Fibroblast of lung (primary cell): ENCODE measurements around the gene CEMIP. TPM values are rescaled to one million over a fixed set of nuclear protein-coding genes. Genes with fewer than 3 reads are reported as not detected.

ENCODE experiments used
- DNase-seq, 2 donors: peaks; one replicate each; pipeline versions ENCODE4 v3.0.0 to v3.0.0-alpha.2; 2010; ENCODE audit warnings: low read depth in 2 of 2
- H2AFZ ChIP-seq: 2 replicates; pipeline ENCODE4 v1.5.1; 2012; ENCODE audit warnings: low read length, control low read depth, inconsistent platforms
- H3K27ac ChIP-seq: 2 replicates; pipeline ENCODE4 v1.5.1; 2011; ENCODE audit warnings: low read length, control low read depth; ENCODE audit not compliant: insufficient read depth
- H3K27me3 ChIP-seq: 2 replicates; pipeline ENCODE4 v1.5.1; 2011; ENCODE audit warnings: mild to moderate bottlenecking, low read length; ENCODE audit not compliant: control insufficient read depth, insufficient read depth
- H3K36me3 ChIP-seq: 2 replicates; pipeline ENCODE4 v1.5.1; 2011; ENCODE audit warnings: low read length; ENCODE audit not compliant: control insufficient read depth, insufficient read depth
- H3K4me1 ChIP-seq: 2 replicates; pipeline ENCODE4 v1.5.1; 2011; ENCODE audit warnings: low read length; ENCODE audit not compliant: control insufficient read depth, insufficient read depth; ENCODE audit errors: extremely low read depth
- H3K4me2 ChIP-seq: 2 replicates; pipeline ENCODE4 v1.5.1; 2011; ENCODE audit warnings: low read length, control low read depth; ENCODE audit not compliant: insufficient read depth; ENCODE audit errors: extremely low read depth
- H3K4me3 ChIP-seq, 4 experiments: fragments of 200-600 bp in 1 of 4; sonication (generic) in 1 of 4; replicated peaks in 1 of 4; 2 replicates each; pipeline ENCODE4 v1.5.1; 2011 to 2016; ENCODE audit warnings: low read length in 4 of 4, low read depth in 3 of 4, mild to moderate bottlenecking in 3 of 4, control low read depth in 2 of 4, inconsistent platforms in 1 of 4, mixed read lengths in 1 of 4; ENCODE audit not compliant: insufficient read depth in 1 of 4; ENCODE audit errors: control extremely low read depth in 1 of 4
- H3K79me2 ChIP-seq: 2 replicates; pipeline ENCODE4 v1.5.1; 2012; ENCODE audit warnings: mild to moderate bottlenecking, low read length, inconsistent platforms; ENCODE audit not compliant: control insufficient read depth, insufficient read depth
- H3K9ac ChIP-seq: 2 replicates; pipeline ENCODE4 v1.5.1; 2011; ENCODE audit warnings: mild to moderate bottlenecking, low read length, control low read depth; ENCODE audit not compliant: insufficient read depth
- H3K9me3 ChIP-seq: 2 replicates; pipeline ENCODE4 v1.5.1; 2012; ENCODE audit warnings: low read depth, low read length; ENCODE audit not compliant: control insufficient read depth, insufficient read depth
- H4K20me1 ChIP-seq: 2 replicates; pipeline ENCODE4 v1.5.1; 2011; ENCODE audit warnings: low read length; ENCODE audit not compliant: control insufficient read depth, insufficient read depth; ENCODE audit errors: extremely low read depth
- EZH2 ChIP-seq: IDR thresholded peaks from 2 replicates; pipeline ENCODE4 v1.5.1; 2012; ENCODE audit warnings: low read length, control low read depth, mild to moderate bottlenecking; ENCODE audit errors: missing control alignments
- polyA plus RNA-seq, 2 donors: library from polyadenylated mRNA; depleted of rRNA in 1 of 2; stranded (reverse) in 1 of 2; unstranded in 1 of 2; fragments of >200 nt; gene quantifications; 2 replicates each; pipeline ENCODE4 v1.2.1, GENCODE V29; 2011 to 2012; ENCODE audit warnings: missing spikeins in 1 of 2
- total RNA-seq: library from RNA; depleted of rRNA; stranded (reverse); fragments of >200 nt; gene quantifications from 2 replicates; pipeline ENCODE4 v1.2.1, GENCODE V29; 2014
- TF ChIP-seq, protein P1 (sequence below), 2 donors: IDR thresholded peaks in 1 of 2; conservative IDR thresholded peaks in 1 of 2; 1 replicate in 1 of 2; 2 replicates in 1 of 2; pipeline ENCODE4 v1.5.1; 2011 to 2012; ENCODE audit warnings: low read length in 2 of 2, control low read depth in 1 of 2, inconsistent platforms in 1 of 2, low read depth in 1 of 2, mild to moderate bottlenecking in 1 of 2

The CEMIP gene
- total and polyA plus RNA-seq, 2 donors (not counting 1 experiment from before 2014, with no cell fraction given), result 946 to 1,190 TPM

DNA sequence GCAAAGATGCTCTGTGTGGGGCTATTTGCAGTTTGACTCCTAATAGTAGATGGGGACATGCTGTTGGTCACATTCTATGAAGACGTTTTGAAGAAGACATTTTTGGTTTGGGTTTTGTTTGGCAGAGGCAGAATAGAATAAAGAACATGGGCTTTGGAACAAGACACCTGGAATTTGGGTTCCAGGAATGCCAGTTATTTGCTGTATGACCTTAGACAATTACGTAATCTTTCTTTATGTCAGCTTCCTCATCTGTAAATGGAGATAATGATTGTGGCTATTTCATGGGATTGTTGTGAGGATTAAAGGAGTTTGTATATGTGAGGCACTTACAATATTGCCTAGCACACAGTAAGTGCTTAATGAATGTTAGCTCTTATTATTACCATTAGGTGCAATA lies 118.9 kb downstream of the CEMIP start:
- peaks cover 19% of the 10 kb centered on the region for H3K36me3 ChIP-seq
- H4K20me1 ChIP-seq, result no peaks in the 10 kb centered on the region
- H2AFZ ChIP-seq, result no peak overlapping the region
- no peak overlapping the region for H3K9ac ChIP-seq
- H3K4me2 ChIP-seq, result no peak overlapping the region
- no peaks in the 10 kb centered on the region for H3K4me1 ChIP-seq
- no peak for TF ChIP-seq EZH2
- TF ChIP-seq, protein P1, sequence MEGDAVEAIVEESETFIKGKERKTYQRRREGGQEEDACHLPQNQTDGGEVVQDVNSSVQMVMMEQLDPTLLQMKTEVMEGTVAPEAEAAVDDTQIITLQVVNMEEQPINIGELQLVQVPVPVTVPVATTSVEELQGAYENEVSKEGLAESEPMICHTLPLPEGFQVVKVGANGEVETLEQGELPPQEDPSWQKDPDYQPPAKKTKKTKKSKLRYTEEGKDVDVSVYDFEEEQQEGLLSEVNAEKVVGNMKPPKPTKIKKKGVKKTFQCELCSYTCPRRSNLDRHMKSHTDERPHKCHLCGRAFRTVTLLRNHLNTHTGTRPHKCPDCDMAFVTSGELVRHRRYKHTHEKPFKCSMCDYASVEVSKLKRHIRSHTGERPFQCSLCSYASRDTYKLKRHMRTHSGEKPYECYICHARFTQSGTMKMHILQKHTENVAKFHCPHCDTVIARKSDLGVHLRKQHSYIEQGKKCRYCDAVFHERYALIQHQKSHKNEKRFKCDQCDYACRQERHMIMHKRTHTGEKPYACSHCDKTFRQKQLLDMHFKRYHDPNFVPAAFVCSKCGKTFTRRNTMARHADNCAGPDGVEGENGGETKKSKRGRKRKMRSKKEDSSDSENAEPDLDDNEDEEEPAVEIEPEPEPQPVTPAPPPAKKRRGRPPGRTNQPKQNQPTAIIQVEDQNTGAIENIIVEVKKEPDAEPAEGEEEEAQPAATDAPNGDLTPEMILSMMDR (conservative IDR thresholded peaks at IDR 0.05 in 1 of 2, IDR thresholded peaks at IDR 0.05 in 1 of 2; ENCODE audit: low read depth in 1 of 2, low read length in 2 of 2), result no peak
- H3K4me3 ChIP-seq, result no peak overlapping the region
- H3K27ac ChIP-seq, result no peak overlapping the region
- no peaks in the 10 kb centered on the region for H3K79me2 ChIP-seq
- H3K9me3 ChIP-seq, result no peaks in the 10 kb centered on the region
- DNase-seq, result peak in 1 of 2 donors; percentile 45
- no peaks in the 10 kb centered on the region for H3K27me3 ChIP-seq

- Histone ChIP-seq H3K9me3 (no peaks in the 10 kb centered on the region), H4K20me1 (no peaks in the 10 kb centered on the region), H3K4me1 (no peaks in the 10 kb centered on the region), H3K27ac (no peak overlapping the region), H3K4me3 (no peak overlapping the region), H3K9ac (no peak overlapping the region), H2AFZ (no peak overlapping the region), H3K36me3 (peaks cover 12% of the 10 kb centered on the region), H3K27me3 (no peaks in the 10 kb centered on the region), H3K4me2 (no peak overlapping the region), H3K79me2 (no peaks in the 10 kb centered on the region)
- DNase-seq, result no peak
- TF ChIP-seq, protein P1 (conservative IDR thresholded peaks at IDR 0.05 in 1 of 2, IDR thresholded peaks at IDR 0.05 in 1 of 2; ENCODE audit: low read depth in 1 of 2, low read length in 2 of 2), result no peak
- TF ChIP-seq EZH2, result no peak
Observed at GRCh38 chr15:80902298-80902801, 123.2 kb downstream of the CEMIP start.

- Histone ChIP-seq H3K4me1 (no peaks in the 10 kb centered on the region), H3K4me2 (no peak overlapping the region), H2AFZ (no peak overlapping the region), H3K27ac (no peak overlapping the region), H3K9ac (no peak overlapping the region), H3K9me3 (no peaks in the 10 kb centered on the region), H3K27me3 (no peaks in the 10 kb centered on the region), H3K4me3 (no peak overlapping the region), H3K36me3 (peaks cover 15% of the 10 kb centered on the region), H4K20me1 (no peaks in the 10 kb centered on the region), H3K79me2 (no peaks in the 10 kb centered on the region)
- TF ChIP-seq, protein P1 (conservative IDR thresholded peaks at IDR 0.05 in 1 of 2, IDR thresholded peaks at IDR 0.05 in 1 of 2; ENCODE audit: low read depth in 1 of 2, low read length in 2 of 2), result no peak
- no peak for TF ChIP-seq EZH2
- no peak for DNase-seq
Observed at GRCh38 chr15:80904998-80905397, 125.8 kb downstream of the CEMIP start.
